PC-3 (cell line): ENCODE results near the gene RAI1. TPM values are rescaled to one million over a fixed set of nuclear protein-coding genes. Genes with fewer than 3 reads are reported as not detected.

Experiments
- ATAC-seq: fragments of 200-7000 bp; cut with Tn5 transposase; 2 replicates; pipeline ENCODE4 v1.9.1; 2020; ENCODE audit warnings: mild to moderate bottlenecking, moderate library complexity
- BruUV-seq: library from RNA; stranded (reverse); fragments of 400-500 nt; replicated peaks from 2 replicates; lab custom pipeline; 2021; lab: Mats Ljungman, UMichigan
- CTCF ChIA-PET: fragments of 300-600 bp; sonication (Branson Sonifier 250); formaldehyde crosslinking; loops from one replicate; lab custom pipeline; 2022; ENCODE audit warnings: antibody characterized with exemption; lab: Charles Lee
- POLR2A ChIA-PET: fragments of 300-600 bp; sonication (Branson Sonifier 250); formaldehyde crosslinking; loops from one replicate; lab custom pipeline; 2022; ENCODE audit warnings: antibody characterized with exemption; ENCODE audit not compliant: unreplicated experiment; lab: Charles Lee
- DNase-seq: peaks from one replicate; pipeline ENCODE4 v3.0.0-alpha.2; 2015
- H2AFZ ChIP-seq: fragments of 300-600 bp; sonication (generic); 2 replicates; pipeline ENCODE4 v1.6.0; 2016; ENCODE audit warnings: antibody characterized with exemption, low read length
- H3F3A ChIP-seq: fragments of 300-600 bp; sonication (generic); one replicate; pipeline ENCODE4 v1.6.0; 2017; ENCODE audit warnings: antibody characterized with exemption, low read length, control low read depth, mild to moderate bottlenecking; ENCODE audit not compliant: unreplicated experiment
- H3K27ac ChIP-seq: fragments of 300-600 bp; sonication (generic); 2 replicates; pipeline ENCODE4 v1.5.1; 2016; ENCODE audit warnings: mild to moderate bottlenecking, low read length
- H3K27me3 ChIP-seq: fragments of 300-600 bp; sonication (generic); 2 replicates; pipeline ENCODE4 v1.6.1; 2016; ENCODE audit warnings: low read length, mixed read lengths
- H3K36me3 ChIP-seq: fragments of 300-600 bp; sonication (generic); 2 replicates; pipeline ENCODE4 v1.6.1; 2016; ENCODE audit warnings: low read depth, mixed run types, low read length, mixed read lengths
- H3K4me1 ChIP-seq: fragments of 300-600 bp; sonication (generic); 2 replicates; pipeline ENCODE4 v1.5.1; 2016; ENCODE audit warnings: low read length; ENCODE audit not compliant: insufficient read depth
- H3K4me2 ChIP-seq: fragments of 300-600 bp; sonication (generic); 2 replicates; pipeline ENCODE4 v1.6.0; 2016; ENCODE audit warnings: low read length
- H3K4me3 ChIP-seq: fragments of 300-600 bp; sonication (generic); 2 replicates; pipeline ENCODE4 v1.5.1; 2016; ENCODE audit warnings: mild to moderate bottlenecking, low read length, mixed read lengths
- H3K79me2 ChIP-seq: fragments of 300-600 bp; sonication (generic); 2 replicates; pipeline ENCODE4 v1.6.1; 2017; ENCODE audit warnings: low read length, mixed read lengths
- H3K9ac ChIP-seq: fragments of 300-600 bp; sonication (generic); 2 replicates; pipeline ENCODE4 v1.6.0; 2016; ENCODE audit warnings: mild to moderate bottlenecking, low read length
- H3K9me2 ChIP-seq: fragments of 300-600 bp; sonication (generic); replicated peaks from 2 replicates; pipeline ENCODE4 v1.6.1; 2016; ENCODE audit warnings: mixed run types, low read length, mixed read lengths
- H3K9me3 ChIP-seq: fragments of 300-600 bp; sonication (generic); 2 replicates; pipeline ENCODE4 v1.6.1; 2016; ENCODE audit warnings: low read length, mixed read lengths
- H4K20me1 ChIP-seq: fragments of 300-600 bp; sonication (generic); 2 replicates; pipeline ENCODE4 v1.6.1; 2016; ENCODE audit warnings: low read length, mixed read lengths
- CTCF ChIP-seq: fragments of 300-600 bp; sonication (generic); conservative IDR thresholded peaks from 2 replicates; pipeline ENCODE4 v1.5.1; 2017; ENCODE audit warnings: antibody characterized with exemption, low read depth, mild to moderate bottlenecking, low read length
- EZH2 ChIP-seq: fragments of 300-600 bp; sonication (generic); IDR thresholded peaks from one replicate; pipeline ENCODE4 v1.6.1; 2017; ENCODE audit warnings: antibody characterized with exemption, mild to moderate bottlenecking, low read length; ENCODE audit not compliant: unreplicated experiment
- EZH2phosphoT487 ChIP-seq: fragments of 300-600 bp; sonication (generic); IDR thresholded peaks from 2 replicates; pipeline ENCODE4 v1.6.1; 2018; ENCODE audit warnings: mild to moderate bottlenecking, antibody characterized with exemption, low read length, borderline replicate concordance
- intact Hi-C: fragments of 100-400 bp; cut with micrococcal nuclease; formaldehyde crosslinking; loops from 2 replicates; pipeline ENCODE4 v1.9.0; 2023
- total RNA-seq: library from RNA; depleted of rRNA; stranded (reverse); fragments of >200 nt; gene quantifications from 2 replicates; pipeline ENCODE4 v1.2.3, GENCODE V29; 2014

RAI1 gene
- total RNA-seq, 1 experiment from 2014 or later, result 33.0 TPM

- Histone ChIP-seq H3K79me2 (peaks cover 20% of the 10 kb centered on the region), H2AFZ (no peak overlapping the region), H3K4me2 (no peak overlapping the region), H3K27me3 (no peaks in the 10 kb centered on the region), H3K27ac (no peak overlapping the region), H3K4me1 (peaks cover 5% of the 10 kb centered on the region), H3K9ac (no peak overlapping the region), H3F3A (no peaks in the 10 kb centered on the region), H3K4me3 (no peak overlapping the region), H3K9me2 (no peaks in the 10 kb centered on the region), H3K9me3 (no peaks in the 10 kb centered on the region), H4K20me1 (peaks cover 6% of the 10 kb centered on the region), H3K36me3 (peaks cover 12% of the 10 kb centered on the region)
- TF ChIP-seq EZH2, result no peak
- no peak for TF ChIP-seq EZH2phosphoT487
- TF ChIP-seq CTCF, result no peak
- POLR2A ChIA-PET, result no interaction called here
- no TSS peak for BruUV-seq
- CTCF ChIA-PET, result no interaction called here
- intact Hi-C loops, result no loop called here
- DNase-seq (no peak), ATAC-seq (no peak)
These were observed 109.6 kb downstream of the RAI1 start for GRCh38 chr17:17790637-17791464.

GRCh38 chr17:17792037-17792550 lies 110.8 kb downstream of the RAI1 start:
- intact Hi-C loops, result no loop called here
- H3K9ac ChIP-seq, result no peak overlapping the region
- H3K9me3 ChIP-seq, result no peaks in the 10 kb centered on the region
- H3K36me3 ChIP-seq, result peaks cover 15% of the 10 kb centered on the region
- BruUV-seq, result no TSS peak
- H3K27me3 ChIP-seq, result no peaks in the 10 kb centered on the region
- no peaks in the 10 kb centered on the region for H3K9me2 ChIP-seq
- H2AFZ ChIP-seq, result no peak overlapping the region
- no peak overlapping the region for H3K27ac ChIP-seq
- no peaks in the 10 kb centered on the region for H3F3A ChIP-seq
- POLR2A ChIA-PET, result no interaction called here
- no peaks in the 10 kb centered on the region for H3K4me1 ChIP-seq
- peaks cover 12% of the 10 kb centered on the region; the same call in 1 of the 2 replicates for H3K79me2 ChIP-seq
- TF ChIP-seq CTCF (no peak), EZH2 (no peak), EZH2phosphoT487 (no peak)
- H3K4me3 ChIP-seq, result no peak overlapping the region
- CTCF ChIA-PET, result no interaction called here
- H3K4me2 ChIP-seq, result no peak overlapping the region
- no peaks in the 10 kb centered on the region for H4K20me1 ChIP-seq
- ATAC-seq (no peak), DNase-seq (no peak)
